Gastroesophageal sphincter (tissue), 3 donors: Measurements from ENCODE around the gene ZNF329.

Experiments used
- CTCF ChIP-seq, 4 experiments: fragments of 200-600 bp in 2 of 4; fragments of 450-650 bp in 2 of 4; sonication (generic) in 1 of 4; IDR thresholded peaks; one replicate each; pipeline ENCODE4 v1.5.1; 2017 to 2019; ENCODE audit warnings: antibody characterized with exemption in 4 of 4, mild to moderate bottlenecking in 2 of 4, moderate library complexity in 2 of 4
- EP300 ChIP-seq: sonication (generic); formaldehyde crosslinking; IDR thresholded peaks from one replicate; pipeline ENCODE4 v1.6.1; 2017; ENCODE audit warnings: antibody characterized with exemption, mild to moderate bottlenecking
- POLR2A ChIP-seq, 2 donors: fragments of 450-650 bp; IDR thresholded peaks; one replicate each; pipeline ENCODE4 v1.6.1; 2017; ENCODE audit warnings: antibody characterized with exemption in 2 of 2, mild to moderate bottlenecking in 2 of 2, moderate library complexity in 1 of 2

DNA sequence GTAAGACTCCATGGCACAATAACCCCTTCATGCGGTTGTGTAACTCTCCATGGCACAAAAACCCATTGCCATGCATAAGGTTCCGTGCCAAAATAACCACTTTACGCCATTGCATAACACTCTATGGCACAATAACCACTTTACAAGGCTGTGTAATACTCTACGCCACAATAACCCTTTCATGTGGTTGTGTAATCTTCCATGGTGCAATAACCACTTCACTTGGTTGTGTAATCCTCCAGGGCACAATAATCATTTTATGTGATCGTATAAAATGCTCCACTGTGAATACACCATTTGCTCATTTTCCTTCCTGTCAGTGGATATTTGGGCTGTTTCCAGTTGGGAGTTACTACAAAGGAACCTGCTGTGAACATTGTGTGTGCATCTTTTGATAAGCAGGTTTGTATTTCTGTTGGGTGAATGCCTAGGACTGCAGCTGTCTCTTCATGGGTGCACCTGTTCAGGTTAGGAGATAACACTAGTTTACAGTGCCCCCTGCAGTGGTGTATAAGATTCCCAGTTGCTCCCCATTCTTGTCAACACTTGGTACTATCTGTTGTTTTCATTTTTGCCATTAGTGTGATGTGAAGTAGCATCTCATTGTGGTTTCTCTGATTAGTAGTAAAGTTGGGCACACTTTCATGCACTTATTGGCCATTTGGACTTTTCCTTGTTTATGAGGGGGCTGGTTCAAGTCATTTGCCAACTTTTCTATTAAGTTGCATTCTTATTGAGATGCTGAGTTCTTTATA lies 31.4 kb downstream of the ZNF329 start:
- TF ChIP-seq EP300 (no peak), POLR2A (IDR thresholded peaks at IDR 0.05) (no peak), CTCF (IDR thresholded peaks at IDR 0.05) (no peak)
